HAP-1 (cell line): ENCODE results near the gene KDM5C.

Experiments used
- DNase-seq, 2 experiments: peaks; one replicate each; pipeline ENCODE4 v3.0.0-alpha.2; 2016 to 2020; ENCODE audit warnings: low spot score in 2 of 2
- H3K27me3 ChIP-seq: fragments of 250-450 bp; sonication (Bioruptor Pico); 2 replicates; pipeline ENCODE4 v1.5.1; 2020; ENCODE audit warnings: low read depth, mild to moderate bottlenecking, moderate library complexity
- H3K36me3 ChIP-seq: fragments of 250-450 bp; sonication (Bioruptor Pico); replicated peaks from 2 replicates; pipeline ENCODE4 v1.5.1; 2020; ENCODE audit warnings: mild to moderate bottlenecking
- H3K4me1 ChIP-seq: fragments of 250-450 bp; sonication (Bioruptor Pico); 2 replicates; pipeline ENCODE4 v1.5.1; 2020; ENCODE audit warnings: mild to moderate bottlenecking
- H3K4me3 ChIP-seq: fragments of 250-450 bp; sonication (Bioruptor Pico); 2 replicates; pipeline ENCODE4 v1.5.1; 2020; ENCODE audit warnings: mild to moderate bottlenecking, moderate library complexity
- H3K9me3 ChIP-seq: fragments of 250-450 bp; sonication (Bioruptor Pico); 2 replicates; pipeline ENCODE4 v1.5.1; 2020; ENCODE audit warnings: mild to moderate bottlenecking, moderate library complexity
- in situ Hi-C: fragments of 300-500 bp; cut with MboI; formaldehyde crosslinking; loops from 3 replicates; pipeline ENCODE4 v1.14.3; 2020; ENCODE audit warnings: low sequenced_read_pairs, inconsistent platforms, mixed read lengths

KDM5C gene

GRCh38 chrX:53153581-53153980 is 71.4 kb downstream of the KDM5C start:
- H3K9me3 ChIP-seq = no peaks in the 10 kb centered on the region
- H3K4me3 ChIP-seq = no peak overlapping the region
- DNase-seq = no peak
- in situ Hi-C loops = no loop called here
- H3K36me3 ChIP-seq = no peaks in the 10 kb centered on the region
- H3K4me1 ChIP-seq = no peaks in the 10 kb centered on the region
- no peaks in the 10 kb centered on the region for H3K27me3 ChIP-seq
